SIG-M5 treated with dmso at 0.1 percent for 504 hours (cell line): Measurements from ENCODE around the gene MYO5A.
A peak's percentile ranks its signal among the peaks of the same experiment; 100 is the strongest.
"Not testable (repeated sequence)": the region's sequence is repeated elsewhere in the genome, so short reads cannot be mapped to it uniquely, and the experiment has no call there.

Experiments used
- DNase-seq: peaks from one replicate; lab custom pipeline; 2025; ENCODE audit not compliant: unreplicated experiment; lab: John Stamatoyannopoulos, UW

MYO5A gene

DNA sequence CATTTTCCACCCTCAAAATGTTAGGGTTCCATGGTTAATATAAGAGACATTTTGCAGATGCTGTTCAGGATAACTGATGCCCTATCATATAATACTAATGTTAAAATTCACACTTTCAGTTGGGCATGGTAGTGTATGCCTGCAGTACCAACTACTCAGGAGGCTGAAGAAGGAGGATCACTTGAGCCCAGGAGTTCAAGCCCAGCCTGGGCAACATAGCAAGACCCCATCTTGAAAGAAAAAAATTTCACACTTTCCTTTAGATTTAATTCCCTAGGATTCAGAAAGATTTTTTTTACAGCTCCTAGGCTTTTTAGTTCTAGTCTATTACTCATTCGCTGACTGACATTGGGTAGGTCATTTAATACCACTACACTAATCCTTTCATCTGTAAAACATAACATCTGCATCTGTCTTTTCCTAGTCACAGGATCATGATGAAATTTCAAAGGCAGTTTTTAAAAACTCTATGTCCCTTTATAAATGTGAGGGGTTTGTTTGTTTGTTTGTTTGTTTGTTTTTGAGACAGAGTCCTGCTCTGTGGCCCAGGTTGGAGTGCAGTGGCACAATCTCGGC is 103.7 kb downstream of the MYO5A start:
- DNase-seq: no peak

DNA sequence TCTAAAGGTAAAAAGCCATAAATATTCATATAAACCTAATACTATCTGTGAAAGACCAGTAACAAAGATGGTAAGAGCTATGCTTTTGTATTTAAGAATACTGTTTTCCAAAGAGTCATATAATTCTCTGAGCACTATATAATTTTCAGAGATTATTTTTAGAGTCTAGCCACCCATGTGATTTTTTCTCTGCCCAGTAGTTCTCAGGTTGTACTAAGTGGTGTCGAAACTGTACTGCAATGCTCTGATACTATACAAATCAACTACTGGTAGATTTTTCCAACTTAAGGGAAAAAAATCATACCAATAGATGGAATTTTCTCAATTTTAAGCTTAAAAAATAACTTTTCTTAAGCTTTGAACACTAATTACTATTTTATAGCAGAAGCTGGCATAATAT is 104.8 kb downstream of the MYO5A start:
- no peak for DNase-seq

DNA sequence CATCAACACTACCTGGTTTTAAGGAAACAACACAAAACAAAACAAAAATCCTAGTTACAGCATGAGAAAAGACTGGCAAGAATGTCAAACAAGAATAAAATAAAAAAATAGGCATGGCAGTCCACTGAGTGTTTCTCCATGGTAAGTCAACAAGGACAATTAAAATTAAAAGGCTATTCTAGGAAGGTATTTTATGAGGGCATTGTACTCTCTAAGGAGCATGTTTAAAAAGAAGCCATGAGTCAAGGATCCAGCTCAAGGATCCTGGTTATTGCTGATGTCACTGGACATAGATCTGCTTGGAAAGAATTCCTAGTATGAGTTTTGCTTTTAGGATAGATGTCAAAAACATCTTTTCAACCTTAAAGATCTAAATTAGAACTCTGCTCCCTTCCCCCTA is 106.7 kb downstream of the MYO5A start:
- DNase-seq: no peak

DNA sequence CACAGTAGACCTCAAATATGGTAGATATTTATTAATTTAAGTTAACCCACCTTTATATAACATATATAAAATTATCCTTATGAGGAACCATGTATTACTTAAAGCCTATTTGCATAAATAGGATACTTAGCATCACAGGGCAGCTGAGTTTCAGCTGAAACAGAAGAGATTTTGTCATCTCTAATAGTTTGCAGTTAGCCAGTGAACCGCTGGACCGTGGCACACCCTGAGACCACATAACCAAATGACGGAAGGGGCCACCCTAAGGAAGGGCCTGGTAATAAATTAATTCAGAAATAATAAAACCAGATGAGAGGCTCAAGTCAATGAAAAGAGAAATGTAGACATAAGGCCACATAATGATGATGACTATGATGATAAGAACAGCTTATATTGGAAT is 107.7 kb downstream of the MYO5A start:
- DNase-seq: no peak

DNA sequence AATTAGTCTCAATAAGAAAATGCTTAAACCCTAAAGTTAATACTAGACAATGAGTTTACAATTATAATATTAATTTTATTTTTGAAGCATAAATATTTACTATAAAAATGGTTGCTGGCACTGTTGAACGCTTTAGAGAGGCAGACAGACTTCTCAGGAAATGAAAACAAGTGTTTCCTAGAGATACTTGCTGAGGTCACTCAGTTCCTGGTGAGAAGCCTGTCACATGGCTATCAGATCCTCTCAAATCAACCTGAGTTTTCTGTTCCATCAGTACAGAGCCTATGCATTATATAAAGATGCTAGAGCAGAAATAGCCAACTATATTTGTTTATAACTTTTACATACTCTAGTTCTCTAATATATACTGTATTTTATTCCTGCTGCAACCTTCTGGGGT is 109.2 kb downstream of the MYO5A start:
- no peak for DNase-seq

DNA sequence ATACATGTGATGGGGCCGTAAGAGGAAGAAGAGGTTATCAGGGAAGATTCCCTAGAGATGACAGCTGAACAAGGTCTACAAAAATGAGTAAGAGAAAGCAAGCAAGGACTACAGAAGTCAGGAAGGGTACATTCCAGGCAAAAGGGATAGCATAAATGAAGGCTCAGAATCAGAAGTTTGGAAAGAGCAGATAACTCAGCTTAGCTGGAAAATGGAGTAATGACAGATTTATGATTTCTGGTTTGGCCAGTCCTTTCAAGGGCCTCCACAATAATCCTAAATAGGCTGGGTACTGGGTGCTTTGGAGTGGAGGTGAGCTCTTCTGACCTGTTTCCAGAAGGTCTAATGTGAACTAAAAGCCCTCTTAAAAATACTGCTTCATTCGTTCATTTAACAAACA is 110.7 kb downstream of the MYO5A start:
- DNase-seq: no peak

DNA sequence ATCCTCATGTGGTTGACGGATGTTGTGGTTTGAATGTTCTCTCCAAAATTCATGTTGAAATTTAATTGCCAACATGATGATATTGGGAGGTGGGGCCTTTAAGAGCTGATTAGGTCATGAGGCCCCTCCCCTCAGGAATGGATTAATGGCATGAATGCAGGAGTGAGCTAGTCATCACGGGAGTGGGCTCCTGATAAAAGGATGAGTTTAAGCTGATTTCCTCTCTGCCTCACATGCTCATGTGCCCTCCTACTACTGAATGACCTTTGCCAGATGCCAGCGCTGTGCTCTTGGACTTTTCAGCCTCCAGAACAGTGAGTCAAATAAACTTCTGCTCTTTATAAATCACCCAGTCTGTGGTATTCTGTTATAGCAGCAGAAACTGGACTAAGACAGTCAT is 111.2 kb downstream of the MYO5A start:
- no peak for DNase-seq

DNA sequence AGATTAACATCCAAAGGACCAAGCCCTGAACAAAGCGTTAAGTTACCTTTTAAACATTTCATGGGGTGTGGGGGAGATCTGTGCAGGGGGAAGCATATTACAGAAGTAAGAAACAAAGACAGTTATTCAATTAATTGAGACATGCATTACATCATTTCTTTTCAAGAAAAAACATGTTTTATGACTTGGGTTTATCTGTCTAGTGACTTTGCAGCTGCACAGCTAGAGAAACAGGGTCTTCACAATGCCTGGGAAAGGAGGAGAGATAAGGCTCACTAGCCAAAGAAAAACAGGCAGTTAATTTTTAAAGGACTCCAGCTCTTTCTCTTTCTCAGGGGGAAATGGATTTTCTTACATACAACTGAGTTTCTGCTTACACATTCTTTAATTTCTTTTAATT is 112.1 kb downstream of the MYO5A start:
- DNase-seq: not testable (repeated sequence)

DNA sequence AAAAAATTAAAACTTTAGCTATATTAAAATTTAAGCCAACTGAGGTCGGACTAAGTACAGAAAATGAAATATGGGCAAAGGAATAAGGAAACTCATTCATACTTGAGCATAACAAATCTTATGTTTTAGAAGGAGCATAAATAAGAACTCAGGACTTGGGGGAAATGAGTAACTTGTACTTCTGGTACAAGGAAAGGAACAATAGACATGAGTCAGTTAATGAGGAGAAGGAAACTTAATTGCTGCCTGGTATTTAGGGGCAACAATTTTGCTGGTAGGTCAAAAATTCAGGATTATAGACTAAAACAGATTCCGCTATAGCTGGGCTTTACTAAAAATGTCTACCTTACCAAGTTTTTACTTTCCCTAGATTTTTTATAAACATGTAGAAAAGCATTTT is 113.1 kb downstream of the MYO5A start:
- no peak for DNase-seq

DNA sequence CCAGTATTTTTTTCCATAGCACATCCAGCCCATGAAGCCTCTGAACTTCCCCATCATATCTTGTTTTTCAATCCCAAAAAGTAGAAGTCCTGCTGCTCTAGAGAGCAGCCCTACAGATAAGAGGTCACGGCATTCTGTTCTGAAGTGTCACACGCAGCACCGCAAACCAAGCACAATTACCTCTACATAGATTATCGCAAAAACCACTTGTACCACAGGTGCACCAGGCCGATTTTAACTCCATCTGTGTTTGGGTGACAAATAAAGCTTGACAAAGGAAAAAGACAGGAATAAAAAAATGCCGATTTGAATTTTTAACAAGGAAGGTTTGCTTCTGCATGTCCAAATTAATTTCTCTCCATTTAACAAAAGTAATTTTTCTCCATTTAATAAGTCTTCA is 113.7 kb downstream of the MYO5A start:
- no peak for DNase-seq

DNA sequence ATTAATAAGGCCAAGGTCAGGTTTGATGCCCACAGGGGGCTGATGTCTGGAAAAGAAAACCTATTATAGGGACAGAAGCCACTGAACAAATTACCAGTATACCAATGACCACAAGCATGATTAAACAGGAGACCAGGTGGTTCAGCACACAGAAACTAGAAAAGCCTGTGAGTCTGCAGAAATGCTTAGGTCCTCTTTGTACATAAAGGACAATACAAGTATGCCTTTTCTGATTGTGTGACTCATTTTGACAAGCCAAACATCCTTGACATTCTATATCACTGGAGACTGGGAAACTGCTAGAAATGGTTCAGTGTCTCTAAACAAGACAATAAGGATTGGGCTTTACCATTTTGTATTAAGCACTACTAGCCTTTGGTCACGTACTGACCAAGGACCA is 119.9 kb downstream of the MYO5A start:
- peak; percentile 14 for DNase-seq

DNA sequence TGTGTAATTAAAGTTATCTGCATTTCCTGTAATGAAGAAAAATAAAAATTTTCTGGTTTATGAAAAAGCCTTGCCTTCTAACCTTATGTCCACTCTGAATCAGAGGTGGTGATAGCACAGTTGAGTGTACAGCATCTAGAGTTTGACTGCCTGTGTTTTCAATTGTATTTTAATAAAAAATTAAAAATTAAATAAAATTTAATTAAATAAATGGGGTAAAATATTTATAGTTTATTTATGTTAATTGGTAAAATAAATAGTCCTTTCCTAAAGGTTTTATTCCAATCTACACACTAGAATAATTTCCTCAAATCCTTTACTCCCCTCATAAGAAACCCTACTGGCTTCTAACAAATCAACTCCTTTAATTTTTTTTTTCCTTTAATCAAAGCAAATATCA is 121.3 kb downstream of the MYO5A start:
- no peak for DNase-seq

DNA sequence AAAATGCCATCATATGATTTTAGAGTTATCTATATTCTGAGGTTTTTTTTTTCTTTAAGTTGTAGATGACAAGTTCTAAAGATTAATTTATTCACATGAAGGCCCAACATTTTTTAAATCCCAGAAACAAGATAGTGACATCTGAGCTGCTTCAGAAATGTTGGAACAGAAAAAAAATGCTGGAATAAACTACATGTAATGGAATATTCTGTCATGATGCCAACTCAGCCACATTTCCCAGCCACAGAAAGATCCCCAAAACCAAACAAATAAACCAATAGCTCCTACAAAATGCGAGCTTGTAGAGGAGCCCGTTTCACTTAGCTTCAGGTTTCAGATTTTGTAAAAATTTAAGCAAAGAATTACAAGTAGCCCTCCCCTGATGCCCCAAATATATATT is 122.1 kb downstream of the MYO5A start:
- no peak for DNase-seq

DNA sequence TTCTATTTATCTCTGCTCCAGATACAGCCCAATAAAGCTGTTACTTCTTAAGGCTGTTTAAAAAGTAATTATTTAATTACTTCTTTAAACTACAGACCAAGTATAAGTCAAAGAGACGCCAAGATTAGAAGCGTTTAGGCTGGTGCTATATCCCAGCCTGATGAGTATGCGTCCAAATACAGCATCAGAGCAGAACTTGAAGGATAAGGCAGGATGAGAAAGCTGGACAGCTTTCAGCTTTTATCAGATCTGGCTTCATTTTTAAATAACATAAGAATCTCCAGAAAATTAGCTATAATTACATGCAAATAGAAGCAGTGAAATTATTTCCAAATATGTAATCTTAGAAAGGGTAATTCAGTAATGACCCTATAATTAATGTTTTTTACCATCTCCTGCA is 122.8 kb downstream of the MYO5A start:
- DNase-seq: no peak

DNA sequence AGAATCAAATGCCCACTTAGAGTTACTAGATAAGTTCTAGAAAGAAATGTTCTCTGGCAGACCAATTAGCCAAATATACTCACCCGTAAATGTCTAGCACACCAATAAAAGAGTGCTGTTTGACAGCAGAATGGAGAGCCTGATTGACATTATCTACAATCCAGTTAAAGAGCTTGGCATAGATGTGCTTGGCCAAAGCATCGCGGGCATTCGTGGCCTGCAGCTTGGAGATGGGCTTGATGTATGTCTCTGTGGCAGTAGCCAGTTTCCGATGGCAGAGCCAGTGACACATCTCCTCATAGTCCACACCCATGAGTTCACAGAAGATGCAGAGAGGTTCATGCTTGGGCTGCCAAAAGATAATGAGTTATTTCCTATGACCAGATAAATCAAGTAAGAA is 131.6 kb downstream of the MYO5A start:
- no peak for DNase-seq

DNA sequence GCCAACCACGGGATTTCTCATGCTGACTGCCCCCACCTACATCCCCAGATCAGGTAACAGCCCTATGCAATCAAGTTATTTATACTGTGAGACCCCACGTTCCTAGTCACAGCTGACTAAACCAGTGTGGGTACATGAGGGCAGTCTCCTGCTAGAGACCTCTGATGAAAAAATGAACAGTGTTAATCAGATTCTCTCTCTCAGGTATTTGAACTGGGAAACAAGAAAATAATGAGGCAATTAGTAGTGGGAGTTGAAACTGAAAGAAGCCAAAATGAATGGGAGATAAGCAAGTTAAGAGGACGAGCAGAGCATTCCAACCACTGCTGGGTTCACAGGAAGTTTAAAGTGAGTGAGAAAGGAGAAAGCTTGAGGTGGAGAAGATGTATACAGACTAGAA is 134.6 kb downstream of the MYO5A start:
- DNase-seq: no peak

DNA sequence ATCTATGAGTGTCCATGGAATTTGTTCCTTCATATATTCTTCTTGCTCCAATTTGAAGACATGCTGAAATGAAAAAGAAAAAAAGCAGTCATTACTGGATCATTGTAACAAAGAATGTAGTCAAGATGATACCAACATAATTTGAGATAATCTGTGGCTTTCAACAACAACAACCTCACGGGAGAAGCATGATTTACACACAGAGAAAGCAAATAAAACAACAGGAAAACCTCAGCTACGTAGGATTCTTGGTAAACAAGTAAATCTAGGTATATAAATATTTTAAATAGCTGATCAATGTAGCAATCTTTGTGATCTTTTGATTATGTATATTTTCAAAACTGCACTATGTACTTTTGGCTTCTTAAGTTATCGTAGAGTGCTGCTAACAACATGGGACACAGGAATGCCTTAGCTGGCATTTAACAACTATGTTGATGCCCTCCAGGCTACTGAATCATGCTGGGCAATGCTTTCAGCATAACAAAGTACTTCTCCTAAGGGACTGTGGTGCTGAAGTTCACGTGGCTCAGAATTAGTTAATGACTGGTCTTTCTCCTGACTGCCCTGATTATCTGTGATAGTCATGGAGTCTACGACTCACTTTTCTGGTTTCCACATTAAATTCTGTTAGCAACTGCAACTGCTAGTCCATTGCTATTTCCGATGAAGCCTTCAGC is 136.5 kb downstream of the MYO5A start:
- peak; percentile 14 for DNase-seq

DNA sequence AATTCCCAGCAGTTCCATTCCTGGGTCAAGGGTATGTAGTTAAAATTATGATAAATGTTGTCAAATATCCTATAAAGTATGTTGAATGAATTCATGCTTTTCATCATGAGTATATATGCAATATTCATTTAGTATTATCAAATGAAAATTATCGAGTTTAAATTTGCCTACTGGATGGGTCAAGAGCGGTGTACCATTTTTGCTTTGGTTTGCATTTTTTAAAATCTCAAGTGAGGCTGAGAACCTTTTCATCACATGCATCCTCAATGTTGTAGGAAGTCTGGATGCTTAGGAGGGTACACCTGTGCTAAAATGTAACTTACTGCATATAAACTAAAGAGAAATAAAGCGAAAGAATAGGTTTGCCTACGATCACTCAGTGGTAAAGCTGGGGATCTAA is 137.6 kb downstream of the MYO5A start:
- DNase-seq: no peak

DNA sequence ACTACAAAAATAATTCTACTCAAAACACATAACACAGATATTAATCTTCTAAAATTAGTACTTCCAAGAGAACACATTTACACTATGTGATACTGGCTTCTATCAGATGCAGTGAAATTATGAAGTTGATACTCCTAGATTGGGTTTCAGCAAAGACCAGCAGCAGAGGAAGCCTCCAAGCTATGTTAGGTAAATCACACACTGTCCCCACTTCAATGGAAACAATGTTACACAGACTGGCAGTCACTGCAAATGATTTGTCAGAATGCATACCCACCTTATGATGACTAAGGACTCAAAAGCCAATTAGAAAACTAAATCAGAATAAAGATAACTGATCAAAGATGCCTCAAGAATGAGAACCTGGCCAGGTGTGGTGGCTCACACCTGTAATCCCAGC is 143.0 kb downstream of the MYO5A start:
- DNase-seq: no peak

DNA sequence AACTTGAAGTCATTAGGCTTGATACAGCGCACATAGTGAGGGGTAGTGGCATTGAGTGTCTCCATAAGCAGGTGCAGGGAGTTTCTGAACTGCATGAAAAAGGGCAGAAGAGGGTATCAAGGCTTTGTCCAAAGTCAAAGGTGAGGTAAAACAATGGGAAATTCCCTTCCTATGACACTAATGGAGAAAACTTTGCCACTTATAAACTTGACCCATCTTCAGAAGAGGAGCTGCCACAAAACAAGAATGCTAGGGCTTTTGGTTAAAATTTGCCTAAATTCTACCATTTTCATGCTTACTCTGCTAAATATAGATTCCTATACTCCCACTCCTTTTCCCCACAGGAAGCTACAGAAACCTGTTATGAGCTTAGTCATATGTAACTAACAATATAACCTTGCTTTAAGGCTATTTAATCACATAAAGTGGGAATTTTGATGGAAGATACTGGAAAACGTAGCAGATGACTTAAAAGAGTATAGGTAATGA is 145.5 kb downstream of the MYO5A start:
- DNase-seq: no peak

DNA sequence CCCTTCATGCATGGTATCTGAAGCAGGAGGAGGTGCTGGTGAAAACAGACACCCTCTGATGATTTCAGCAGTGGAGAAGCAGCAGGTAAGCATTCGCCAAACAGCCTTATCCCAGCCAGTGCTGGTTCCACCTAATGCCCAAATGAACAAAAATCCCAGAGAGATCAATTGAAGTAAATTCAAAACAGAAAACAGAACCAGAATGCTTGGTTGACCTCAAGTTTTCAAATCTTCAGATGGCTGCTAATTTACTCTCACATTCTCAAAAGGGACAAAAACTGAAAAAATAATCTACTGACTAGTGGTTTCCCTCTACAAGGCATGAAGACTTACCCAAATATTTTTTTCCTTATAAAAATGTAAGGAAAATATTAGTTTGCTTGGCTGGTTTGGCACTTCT is 146.0 kb downstream of the MYO5A start:
- DNase-seq: no peak

DNA sequence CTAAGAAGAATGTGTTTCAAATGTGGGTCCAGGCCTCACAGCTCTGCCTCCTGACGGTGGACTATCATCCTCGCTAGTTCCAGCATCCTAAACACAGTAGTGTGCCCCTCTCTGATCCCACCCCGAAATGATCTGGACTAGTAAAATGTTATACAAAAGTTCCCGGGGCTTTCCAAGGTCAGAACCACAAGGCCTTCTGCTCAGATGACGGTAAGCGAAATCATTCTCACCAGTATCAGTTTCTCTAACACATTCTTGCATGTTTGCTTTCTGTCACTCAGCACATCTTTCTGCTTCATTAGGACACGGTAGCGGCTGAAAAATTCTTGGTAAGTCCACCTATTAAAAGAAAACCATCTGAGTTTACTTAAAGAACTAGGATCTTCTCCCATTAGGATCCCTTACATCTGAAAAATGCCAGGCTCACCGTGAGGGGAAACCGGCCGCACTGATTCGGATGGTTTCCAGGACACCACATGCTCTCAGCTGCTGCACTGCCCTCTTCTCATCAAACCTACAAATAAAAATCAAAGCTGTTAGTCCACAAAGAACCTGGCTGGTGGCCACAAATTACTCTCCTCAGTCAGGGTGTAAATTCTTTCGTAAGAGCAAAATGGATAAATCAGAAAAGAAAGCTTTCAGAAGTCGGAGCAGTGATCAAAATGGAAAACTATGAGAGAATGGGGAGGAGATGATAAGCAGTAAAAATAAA is 149.1 kb downstream of the MYO5A start:
- DNase-seq: no peak
